HEK293 (cell line): Measurements from ENCODE around the gene KRT222.

Experiments used
- MZF1 ChIP-seq: fragments of 450-650 bp; formaldehyde crosslinking; IDR thresholded peaks from 2 replicates; pipeline ENCODE4 v1.5.1; 2017; ENCODE audit warnings: missing biosample characterization, missing genetic modification characterization, borderline replicate concordance
- ZBTB7A ChIP-seq: fragments of 450-650 bp; formaldehyde crosslinking; IDR thresholded peaks from 2 replicates; pipeline ENCODE4 v1.5.1; 2016; ENCODE audit warnings: low read depth, missing biosample characterization, missing genetic modification characterization
- ZFP37 ChIP-seq: fragments of 450-650 bp; formaldehyde crosslinking; IDR thresholded peaks from 2 replicates; pipeline ENCODE4 v1.5.1; 2016; ENCODE audit warnings: missing biosample characterization, missing genetic modification characterization
- ZNF830 ChIP-seq: fragments of 450-650 bp; IDR thresholded peaks from 2 replicates; pipeline ENCODE4 v1.5.0; 2018; ENCODE audit warnings: missing biosample characterization, missing genetic modification characterization, low read depth, mild to moderate bottlenecking, moderate library complexity

DNA sequence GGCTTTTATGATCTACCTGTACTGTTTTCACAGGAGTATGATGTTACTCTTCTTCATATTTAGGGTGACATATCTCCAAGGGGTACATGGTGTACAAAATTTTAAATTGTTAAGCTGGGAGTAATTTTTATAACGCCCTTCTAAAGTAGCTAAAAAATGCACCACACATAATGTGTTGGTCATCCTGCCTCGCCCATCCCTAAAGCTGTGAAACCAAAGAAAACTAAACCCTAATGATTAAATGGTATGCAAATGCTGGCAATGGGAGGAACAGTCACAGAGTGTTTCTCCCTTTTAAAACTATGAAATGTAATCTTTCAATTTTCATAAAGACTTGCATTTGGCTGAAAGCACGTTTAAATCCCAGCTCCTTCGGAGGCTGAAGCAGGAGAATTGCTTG, 40.6 kb upstream of the KRT222 start:
- TF ChIP-seq ZFP37 (tag by site-specific recombination) (no peak), ZBTB7A (tag by site-specific recombination) (no peak), MZF1 (tag by site-specific recombination) (no peak), ZNF830 (tag by site-specific recombination) (no peak)
